ENCODE measurements around the gene SREBF1. TPM values are rescaled to one million over a fixed set of nuclear protein-coding genes. Genes with fewer than 3 reads are reported as not detected.
A peak's percentile ranks its signal among the peaks of the same experiment; 100 is the strongest.

Gene SREBF1
- total and polyA plus RNA-seq, 2 experiments from 2014 or later, result 39.6 to 85.3 TPM

DNA sequence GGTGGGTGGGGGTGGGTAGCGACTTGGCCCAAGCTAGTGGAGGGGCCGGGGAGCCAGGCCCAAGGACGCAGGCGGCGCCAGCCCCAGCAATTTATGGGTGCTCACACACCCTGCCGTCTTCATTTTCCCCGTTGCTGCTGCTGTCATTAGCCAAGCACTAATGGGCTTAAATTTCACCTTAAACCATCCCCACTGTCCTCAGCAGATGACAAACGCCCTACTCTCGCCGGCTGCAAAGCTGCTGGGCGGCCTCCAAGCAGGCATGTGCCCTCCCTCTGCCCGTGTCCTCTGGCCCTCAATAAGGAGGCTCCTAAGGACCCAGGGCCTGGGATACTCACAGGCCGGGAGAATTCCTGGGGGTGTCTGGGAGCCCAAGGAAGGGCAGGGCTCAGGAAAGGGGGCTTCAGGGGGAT lies 66.1 kb downstream of the SREBF1 start:
- DNase-seq (ENCODE audit: low spot score) (no peak), ATAC-seq (no peak)
- Mint-ChIP-seq H3K27ac (no peak overlapping the region), H3K4me1 (peaks cover 12% of the 10 kb centered on the region), H3K36me3 (ENCODE audit: low read depth) (no peaks in the 10 kb centered on the region), H3K27me3 (ENCODE audit: insufficient read depth, low read depth, poor library complexity) (peaks cover 14% of the 10 kb centered on the region), H3K4me3 (no peak overlapping the region), H3K9me3 (no peaks in the 10 kb centered on the region)
- TF ChIP-seq EZH2 (IDR thresholded peaks at IDR 0.05; ENCODE audit: low read depth, unreplicated experiment) (no peak), STAT1 (IDR thresholded peaks at IDR 0.05; ENCODE audit: unreplicated experiment) (no peak), ZNF114 (CRISPR knock-in tag; IDR thresholded peaks at IDR 0.05) (no peak), POLR2AphosphoS5 (IDR thresholded peaks at IDR 0.05; ENCODE audit: low read depth) (no peak), EZH2phosphoT487 (IDR thresholded peaks at IDR 0.05; ENCODE audit: unreplicated experiment) (no peak), CREB1 (CRISPR knock-in tag; IDR thresholded peaks at IDR 0.05; ENCODE audit: low read depth) (no peak)
- H3K27ac ChIP-seq (ENCODE audit: low read depth), result no peak overlapping the region
- no peaks in the 10 kb centered on the region for H3K27me3 ChIP-seq (ENCODE audit: insufficient read depth)
- H2AFZ ChIP-seq, result no peak overlapping the region
- H3K79me2 ChIP-seq (replicated peaks; ENCODE audit: insufficient read depth), result no peaks in the 10 kb centered on the region
- H3K36me3 ChIP-seq (ENCODE audit: insufficient read depth), result no peaks in the 10 kb centered on the region
- H3K4me1 ChIP-seq (ENCODE audit: insufficient read depth), result no peaks in the 10 kb centered on the region
- H4K20me1 ChIP-seq (replicated peaks; ENCODE audit: insufficient read depth), result no peaks in the 10 kb centered on the region
- no peak overlapping the region for H3K4me2 ChIP-seq
- H3F3A ChIP-seq (replicated peaks; ENCODE audit: low read depth), result no peaks in the 10 kb centered on the region
- no peak overlapping the region for H3K4me3 ChIP-seq
- H3K9me2 ChIP-seq (ENCODE audit: insufficient read depth), result no peaks in the 10 kb centered on the region

DNA sequence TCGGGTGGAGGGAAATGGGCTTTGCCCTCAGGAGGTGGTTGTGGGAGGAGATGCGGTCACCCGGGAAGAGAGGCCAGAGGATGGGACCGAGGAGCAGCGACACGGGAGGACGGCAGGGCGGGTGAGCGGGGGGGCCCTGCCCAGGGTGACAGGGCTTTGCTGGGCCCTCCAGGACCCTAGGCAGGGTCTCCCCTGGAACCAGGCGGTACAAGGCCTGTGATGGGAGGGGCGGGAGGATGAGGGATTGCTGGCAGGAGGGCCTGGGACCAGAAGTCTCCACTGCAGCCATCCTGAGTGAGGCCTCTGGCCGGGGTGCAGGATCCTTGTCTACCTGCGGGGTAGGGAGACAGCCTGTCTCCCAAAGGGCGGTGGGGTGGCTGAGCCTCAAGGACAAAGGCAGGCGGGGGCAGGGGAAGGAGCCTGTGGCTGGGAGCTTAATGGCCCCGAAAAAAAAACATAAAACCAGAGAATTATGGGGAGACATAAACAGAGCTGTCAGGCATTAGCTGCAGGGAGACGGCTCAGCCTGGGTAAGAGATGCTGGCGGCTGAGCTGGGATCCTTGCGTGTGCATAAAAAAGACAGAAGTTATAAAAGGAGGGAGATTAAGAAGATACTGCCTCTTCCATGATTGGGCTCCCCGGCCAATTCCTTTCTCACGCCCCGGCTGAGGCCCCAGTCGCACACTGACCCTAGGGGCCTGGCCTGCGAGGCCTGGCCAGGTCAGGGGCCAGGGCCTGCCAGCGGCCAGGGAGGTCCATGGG lies 66.7 kb downstream of the SREBF1 start:
- no peak overlapping the region for H2AFZ ChIP-seq
- H3F3A ChIP-seq (replicated peaks; ENCODE audit: low read depth), result no peaks in the 10 kb centered on the region
- no peaks in the 10 kb centered on the region for H3K79me2 ChIP-seq (replicated peaks; ENCODE audit: insufficient read depth)
- no peak overlapping the region for H3K4me2 ChIP-seq
- Mint-ChIP-seq H3K27ac (no peak overlapping the region), H3K27me3 (ENCODE audit: insufficient read depth, low read depth, poor library complexity) (peaks cover 14% of the 10 kb centered on the region), H3K9me3 (no peaks in the 10 kb centered on the region), H3K4me3 (no peak overlapping the region), H3K36me3 (ENCODE audit: low read depth) (no peaks in the 10 kb centered on the region), H3K4me1 (peaks cover 12% of the 10 kb centered on the region)
- H3K4me1 ChIP-seq (ENCODE audit: insufficient read depth), result no peaks in the 10 kb centered on the region
- ATAC-seq, result peak; percentile 64
- H3K9me2 ChIP-seq (ENCODE audit: insufficient read depth), result no peaks in the 10 kb centered on the region
- H3K27ac ChIP-seq (ENCODE audit: low read depth), result no peak overlapping the region
- DNase-seq (ENCODE audit: low spot score), result no peak
- H3K27me3 ChIP-seq (ENCODE audit: insufficient read depth), result no peaks in the 10 kb centered on the region
- H3K4me3 ChIP-seq, result no peak overlapping the region
- no peaks in the 10 kb centered on the region for H4K20me1 ChIP-seq (replicated peaks; ENCODE audit: insufficient read depth)
- no peaks in the 10 kb centered on the region for H3K36me3 ChIP-seq (ENCODE audit: insufficient read depth)
- TF ChIP-seq CREB1 (CRISPR knock-in tag; IDR thresholded peaks at IDR 0.05; ENCODE audit: low read depth), result no peak
- TF ChIP-seq, protein P1, sequence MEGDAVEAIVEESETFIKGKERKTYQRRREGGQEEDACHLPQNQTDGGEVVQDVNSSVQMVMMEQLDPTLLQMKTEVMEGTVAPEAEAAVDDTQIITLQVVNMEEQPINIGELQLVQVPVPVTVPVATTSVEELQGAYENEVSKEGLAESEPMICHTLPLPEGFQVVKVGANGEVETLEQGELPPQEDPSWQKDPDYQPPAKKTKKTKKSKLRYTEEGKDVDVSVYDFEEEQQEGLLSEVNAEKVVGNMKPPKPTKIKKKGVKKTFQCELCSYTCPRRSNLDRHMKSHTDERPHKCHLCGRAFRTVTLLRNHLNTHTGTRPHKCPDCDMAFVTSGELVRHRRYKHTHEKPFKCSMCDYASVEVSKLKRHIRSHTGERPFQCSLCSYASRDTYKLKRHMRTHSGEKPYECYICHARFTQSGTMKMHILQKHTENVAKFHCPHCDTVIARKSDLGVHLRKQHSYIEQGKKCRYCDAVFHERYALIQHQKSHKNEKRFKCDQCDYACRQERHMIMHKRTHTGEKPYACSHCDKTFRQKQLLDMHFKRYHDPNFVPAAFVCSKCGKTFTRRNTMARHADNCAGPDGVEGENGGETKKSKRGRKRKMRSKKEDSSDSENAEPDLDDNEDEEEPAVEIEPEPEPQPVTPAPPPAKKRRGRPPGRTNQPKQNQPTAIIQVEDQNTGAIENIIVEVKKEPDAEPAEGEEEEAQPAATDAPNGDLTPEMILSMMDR (conservative IDR thresholded peaks at IDR 0.05; ENCODE audit: low read depth in 2 of 2), result no peak
- TF ChIP-seq JUNB (IDR thresholded peaks at IDR 0.05; ENCODE audit: unreplicated experiment), result no peak
- no peak for TF ChIP-seq ZNF462 (CRISPR knock-in tag; IDR thresholded peaks at IDR 0.05)
- TF ChIP-seq, protein P2, sequence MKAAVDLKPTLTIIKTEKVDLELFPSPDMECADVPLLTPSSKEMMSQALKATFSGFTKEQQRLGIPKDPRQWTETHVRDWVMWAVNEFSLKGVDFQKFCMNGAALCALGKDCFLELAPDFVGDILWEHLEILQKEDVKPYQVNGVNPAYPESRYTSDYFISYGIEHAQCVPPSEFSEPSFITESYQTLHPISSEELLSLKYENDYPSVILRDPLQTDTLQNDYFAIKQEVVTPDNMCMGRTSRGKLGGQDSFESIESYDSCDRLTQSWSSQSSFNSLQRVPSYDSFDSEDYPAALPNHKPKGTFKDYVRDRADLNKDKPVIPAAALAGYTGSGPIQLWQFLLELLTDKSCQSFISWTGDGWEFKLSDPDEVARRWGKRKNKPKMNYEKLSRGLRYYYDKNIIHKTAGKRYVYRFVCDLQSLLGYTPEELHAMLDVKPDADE (IDR thresholded peaks at IDR 0.05), result no peak
- no peak for TF ChIP-seq NANOG (IDR thresholded peaks at IDR 0.05; ENCODE audit: borderline replicate concordance)
- TF ChIP-seq EZH2phosphoT487 (IDR thresholded peaks at IDR 0.05; ENCODE audit: unreplicated experiment), result no peak
